ENCODE results near the gene NFX1.

The NFX1 gene

GRCh38 chr9:33346564-33346963, 56.2 kb downstream of the NFX1 start:
- no peak overlapping the region for H3K27ac ChIP-seq (replicated peaks)
- no peak overlapping the region for H3K4me3 ChIP-seq (replicated peaks; ENCODE audit: insufficient read depth, low read length)
- no peak for DNase-seq (ENCODE audit: low read depth in 1 of 2, low spot score in 1 of 2)
- H3K27me3 ChIP-seq (ENCODE audit: insufficient read depth, poor library complexity, severe bottlenecking) = no peaks in the 10 kb centered on the region
- TF ChIP-seq POLR2AphosphoS5 (IDR thresholded peaks at IDR 0.05; ENCODE audit: low read depth) (no peak), GABPA (IDR thresholded peaks at IDR 0.05; ENCODE audit: low read depth) (no peak), REST (IDR thresholded peaks at IDR 0.05; ENCODE audit: insufficient replicate concordance, low read depth) (no peak), CTCF (IDR thresholded peaks at IDR 0.05; ENCODE audit: insufficient read depth, low read length) (no peak), SPI1 (IDR thresholded peaks at IDR 0.05; ENCODE audit: borderline replicate concordance, low read depth) (no peak)

- DNase-seq (ENCODE audit: low read depth in 1 of 2, low spot score in 1 of 2) = no peak
- no peak for TF ChIP-seq SPI1 (IDR thresholded peaks at IDR 0.05; ENCODE audit: borderline replicate concordance, low read depth)
- no peak for TF ChIP-seq GABPA (IDR thresholded peaks at IDR 0.05; ENCODE audit: low read depth)
- no peak for TF ChIP-seq POLR2AphosphoS5 (IDR thresholded peaks at IDR 0.05; ENCODE audit: low read depth)
- TF ChIP-seq CTCF (IDR thresholded peaks at IDR 0.05; ENCODE audit: insufficient read depth, low read length) = no peak
- TF ChIP-seq REST (IDR thresholded peaks at IDR 0.05; ENCODE audit: insufficient replicate concordance, low read depth) = no peak
- H3K4me3 ChIP-seq (replicated peaks; ENCODE audit: insufficient read depth, low read length) = no peak overlapping the region
- no peak overlapping the region for H3K27ac ChIP-seq (replicated peaks)
- H3K27me3 ChIP-seq (ENCODE audit: insufficient read depth, poor library complexity, severe bottlenecking) = no peaks in the 10 kb centered on the region
These were observed 58.7 kb downstream of the NFX1 start for GRCh38 chr9:33348998-33349397.

- Histone ChIP-seq H3K4me3 (replicated peaks; ENCODE audit: insufficient read depth, low read length) (no peak overlapping the region), H3K27ac (replicated peaks) (no peak overlapping the region), H3K27me3 (ENCODE audit: insufficient read depth, poor library complexity, severe bottlenecking) (no peaks in the 10 kb centered on the region)
- no peak for DNase-seq (ENCODE audit: low read depth in 1 of 2, low spot score in 1 of 2)
- TF ChIP-seq SPI1 (IDR thresholded peaks at IDR 0.05; ENCODE audit: borderline replicate concordance, low read depth) = no peak
- TF ChIP-seq GABPA (IDR thresholded peaks at IDR 0.05; ENCODE audit: low read depth) = no peak
- no peak for TF ChIP-seq POLR2AphosphoS5 (IDR thresholded peaks at IDR 0.05; ENCODE audit: low read depth)
- no peak for TF ChIP-seq CTCF (IDR thresholded peaks at IDR 0.05; ENCODE audit: insufficient read depth, low read length)
- no peak for TF ChIP-seq REST (IDR thresholded peaks at IDR 0.05; ENCODE audit: insufficient replicate concordance, low read depth)
These were observed 59.4 kb downstream of the NFX1 start for GRCh38 chr9:33349743-33350142.

All from HL-60 (cell line).